CD14-positive monocyte (primary cell): ENCODE data around the gene MRO. TPM values are rescaled to one million over a fixed set of nuclear protein-coding genes. Genes with fewer than 3 reads are reported as not detected.
A peak's percentile ranks its signal among the peaks of the same experiment; 100 is the strongest.

Source experiments
- DNase-seq, 3 donors: peaks; one replicate each; pipeline ENCODE4 v3.0.0-alpha.2; 2011 to 2022
- H2AFZ ChIP-seq: 2 replicates; pipeline ENCODE4 v1.6.0; 2012; ENCODE audit warnings: mild to moderate bottlenecking, low read depth, low read length, inconsistent platforms; ENCODE audit not compliant: insufficient read depth, poor library complexity, severe bottlenecking
- H3K27ac ChIP-seq, 2 donors: 1 replicate in 1 of 2; 2 replicates in 1 of 2; pipeline ENCODE4 v1.5.1; 2012 to 2013; ENCODE audit warnings: low read length in 2 of 2, control low read depth in 1 of 2, inconsistent platforms in 1 of 2, low read depth in 1 of 2, mild to moderate bottlenecking in 1 of 2
- H3K27me3 ChIP-seq, 2 donors: one replicate each; pipeline versions ENCODE4 v1.6.0 to v1.6.1; 2011 to 2013; ENCODE audit warnings: low read length in 2 of 2; ENCODE audit not compliant: control insufficient read depth in 2 of 2, insufficient read depth in 2 of 2
- H3K36me3 ChIP-seq, 2 donors: replicated peaks in 1 of 2; 1 replicate in 1 of 2; 2 replicates in 1 of 2; pipeline versions ENCODE4 v1.5.1 to v1.6.1; 2012 to 2013; ENCODE audit warnings: low read length in 2 of 2, control low read depth in 1 of 2, inconsistent platforms in 1 of 2, mild to moderate bottlenecking in 1 of 2; ENCODE audit not compliant: insufficient read depth in 2 of 2, control insufficient read depth in 1 of 2
- H3K4me1 ChIP-seq, 2 donors: 1 replicate in 1 of 2; 2 replicates in 1 of 2; pipeline versions ENCODE4 v1.5.1 to v1.6.1; 2012 to 2013; ENCODE audit warnings: low read length in 2 of 2, control low read depth in 1 of 2, inconsistent platforms in 1 of 2, mild to moderate bottlenecking in 1 of 2, moderate library complexity in 1 of 2; ENCODE audit not compliant: insufficient read depth in 2 of 2, control insufficient read depth in 1 of 2
- H3K4me2 ChIP-seq: replicated peaks from 2 replicates; pipeline ENCODE3; 2012; ENCODE audit warnings: low read length, moderate library complexity, mild to moderate bottlenecking; ENCODE audit not compliant: poor library complexity, severe bottlenecking; ENCODE audit errors: extremely low read depth
- H3K4me3 ChIP-seq, 3 experiments: fragments of 200-600 bp in 1 of 3; sonication (generic) in 1 of 3; replicated peaks in 1 of 3; 1 replicate in 2 of 3; 2 replicates in 1 of 3; pipeline ENCODE4 v1.5.1; 2011 to 2013; ENCODE audit warnings: low read length in 3 of 3, mild to moderate bottlenecking in 3 of 3, control low read depth in 2 of 3, low read depth in 2 of 3, inconsistent platforms in 1 of 3, moderate library complexity in 1 of 3
- H3K79me2 ChIP-seq: 2 replicates; pipeline ENCODE4 v1.6.0; 2012; ENCODE audit warnings: mild to moderate bottlenecking, control low read depth, inconsistent platforms, low read length, moderate library complexity; ENCODE audit not compliant: insufficient read depth
- H3K9ac ChIP-seq: 2 replicates; pipeline ENCODE4 v1.6.0; 2017; ENCODE audit warnings: low read length, mild to moderate bottlenecking; ENCODE audit not compliant: insufficient read depth, poor library complexity, severe bottlenecking
- H3K9me3 ChIP-seq, 2 donors: replicated peaks in 1 of 2; 1 replicate in 1 of 2; 2 replicates in 1 of 2; pipeline versions ENCODE4 v1.5.1 to v1.6.1; 2012 to 2013; ENCODE audit warnings: low read length in 2 of 2, control low read depth in 1 of 2; ENCODE audit not compliant: control insufficient read depth in 1 of 2, insufficient read depth in 1 of 2
- H4K20me1 ChIP-seq: 2 replicates; pipeline ENCODE4 v1.6.0; 2012; ENCODE audit warnings: mild to moderate bottlenecking, low read length, control low read depth, moderate library complexity; ENCODE audit not compliant: insufficient read depth
- H3K27ac Mint-ChIP-seq, 7 donors: one replicate each; pipeline ENCODE4 v1.8.0; 2020; ENCODE audit warnings: mild to moderate bottlenecking in 7 of 7, mixed read lengths in 7 of 7, moderate library complexity in 6 of 7, inconsistent platforms in 2 of 7
- H3K27me3 Mint-ChIP-seq, 3 donors: one replicate each; pipeline ENCODE4 v1.8.0; 2021 to 2022; ENCODE audit warnings: low read depth in 3 of 3, mild to moderate bottlenecking in 3 of 3, mixed read lengths in 3 of 3, moderate library complexity in 3 of 3, inconsistent platforms in 1 of 3
- H3K36me3 Mint-ChIP-seq, 2 donors: one replicate each; pipeline ENCODE4 v1.8.0; 2020; ENCODE audit warnings: mixed read lengths in 2 of 2, inconsistent platforms in 1 of 2, mild to moderate bottlenecking in 1 of 2
- H3K4me1 Mint-ChIP-seq: one replicate; pipeline ENCODE4 v1.8.0; 2020; ENCODE audit warnings: mild to moderate bottlenecking, mixed read lengths
- H3K4me3 Mint-ChIP-seq, 2 donors: one replicate each; pipeline ENCODE4 v1.8.0; 2020; ENCODE audit warnings: mild to moderate bottlenecking in 2 of 2, mixed read lengths in 2 of 2, moderate library complexity in 1 of 2
- H3K9me3 Mint-ChIP-seq, 7 donors: one replicate each; pipeline ENCODE4 v1.8.0; 2020 to 2022; ENCODE audit warnings: mixed read lengths in 7 of 7, mild to moderate bottlenecking in 6 of 7, moderate library complexity in 6 of 7, inconsistent platforms in 2 of 7
- CTCF ChIP-seq: fragments of 200-600 bp; IDR thresholded peaks from one replicate; pipeline ENCODE4 v1.8.0; 2022; ENCODE audit warnings: antibody characterized with exemption, mild to moderate bottlenecking
- WGBS: methylation state at CpG from one replicate; pipeline ENCODE4 v1.1.5; 2013; ENCODE audit warnings: missing lambda C conversion rate; ENCODE audit not compliant: insufficient coverage; 5-methylcytosine and 5-hydroxymethylcytosine counted together
- intact Hi-C, 2 donors: fragments of 100-400 bp; cut with micrococcal nuclease; formaldehyde crosslinking; loops; one replicate each; pipeline versions ENCODE4 v1.15.0 to v1.15.1; 2023
- polyA plus RNA-seq, 3 donors: library from polyadenylated mRNA; depleted of rRNA in 1 of 3; unstranded in 2 of 3; stranded (reverse) in 1 of 3; fragments of 300-500 nt in 2 of 3; fragments of >200 nt in 1 of 3; fragmentation: Illumina TruSeq in 2 of 3; gene quantifications; 1 replicate in 2 of 3; 2 replicates in 1 of 3; pipeline ENCODE4 v1.2.3, GENCODE V29; 2012 to 2021

Gene MRO
- polyA plus RNA-seq, 3 donors = 0.01 TPM; not detected in 2

DNA sequence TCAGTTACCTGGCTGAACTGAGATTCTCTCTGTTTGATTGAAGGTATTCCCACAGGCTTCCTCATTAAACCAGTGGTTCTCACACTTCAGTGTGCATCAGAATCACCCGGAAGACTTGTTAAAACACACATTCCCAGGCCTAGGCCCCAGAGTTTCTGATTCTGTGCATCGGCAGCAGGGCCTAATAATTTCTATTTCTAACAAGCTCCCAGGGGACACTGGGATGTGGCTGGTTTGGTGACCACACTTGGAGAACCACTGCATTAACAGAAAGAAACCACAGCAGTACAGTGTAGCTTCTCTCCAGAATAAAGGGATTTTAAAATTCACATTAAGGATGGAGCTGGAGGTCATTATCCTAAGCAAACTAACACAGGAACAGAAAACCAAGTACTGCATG, 6.5 kb downstream of the MRO start:
- no peak for DNase-seq
- Histone ChIP-seq H3K9ac (no peak overlapping the region), H3K4me2 (no peak overlapping the region), H3K9me3 (no peaks in the 10 kb centered on the region), H2AFZ (no peak overlapping the region), H3K79me2 (no peaks in the 10 kb centered on the region), H3K27ac (no peak overlapping the region), H3K27me3 (no peaks in the 10 kb centered on the region), H3K4me1 (peaks cover 9 to 18% of the 10 kb centered on the region in 2 donors), H3K36me3 (no peaks in the 10 kb centered on the region), H3K4me3 (no peak overlapping the region), H4K20me1 (no peaks in the 10 kb centered on the region)
- TF ChIP-seq CTCF = no peak
- no CpG with 5 or more reads among the region's 2 CpGs for WGBS
- H3K27ac Mint-ChIP-seq = peak overlapping the region in 1 of 7 donors; percentile 72
- peaks cover 10% of the 10 kb centered on the region for H3K4me1 Mint-ChIP-seq
- H3K27me3 Mint-ChIP-seq = peaks cover 0 to 5% (median 1%) of the 10 kb centered on the region in 3 donors
- intact Hi-C loops = no loop called here
- H3K36me3 Mint-ChIP-seq = no peaks in the 10 kb centered on the region
- H3K4me3 Mint-ChIP-seq = no peak overlapping the region
- H3K9me3 Mint-ChIP-seq = peaks cover 0 to 1% (median 0%) of the 10 kb centered on the region in 7 donors

- H2AFZ ChIP-seq = no peak overlapping the region
- H3K36me3 ChIP-seq = no peaks in the 10 kb centered on the region
- Mint-ChIP-seq H3K4me3 (no peak overlapping the region), H3K27ac (peak overlapping the region in 2 of 7 donors; percentile 21 to 72), H3K4me1 (peaks cover 13% of the 10 kb centered on the region), H3K9me3 (peaks cover 0 to 1% (median 0%) of the 10 kb centered on the region in 7 donors), H3K36me3 (no peaks in the 10 kb centered on the region), H3K27me3 (peaks cover 1 to 5% (median 1%) of the 10 kb centered on the region in 3 donors)
- no peak overlapping the region for H3K9ac ChIP-seq
- H4K20me1 ChIP-seq = no peaks in the 10 kb centered on the region
- H3K79me2 ChIP-seq = no peaks in the 10 kb centered on the region
- no peaks in the 10 kb centered on the region for H3K27me3 ChIP-seq
- TF ChIP-seq CTCF = no peak
- no peak overlapping the region for H3K4me3 ChIP-seq
- WGBS = 100% methylated on average over 1 of the region's 2 CpGs
- H3K9me3 ChIP-seq = no peaks in the 10 kb centered on the region
- H3K27ac ChIP-seq = no peak overlapping the region
- DNase-seq = no peak
- intact Hi-C loops = no loop called here
- peaks cover 14 to 24% of the 10 kb centered on the region in 2 donors for H3K4me1 ChIP-seq
- no peak overlapping the region for H3K4me2 ChIP-seq
These were observed 7.0 kb downstream of the MRO start for GRCh38 chr18:50812834-50813233.
